ENCODE data around the gene DIRAS1. TPM values are rescaled to one million over a fixed set of nuclear protein-coding genes. Genes with fewer than 3 reads are reported as not detected.

DIRAS1 gene
- total and polyA plus RNA-seq, 2 donors (not counting 1 experiment from before 2014, with no cell fraction given) = 5.2 to 19.0 TPM

DNA sequence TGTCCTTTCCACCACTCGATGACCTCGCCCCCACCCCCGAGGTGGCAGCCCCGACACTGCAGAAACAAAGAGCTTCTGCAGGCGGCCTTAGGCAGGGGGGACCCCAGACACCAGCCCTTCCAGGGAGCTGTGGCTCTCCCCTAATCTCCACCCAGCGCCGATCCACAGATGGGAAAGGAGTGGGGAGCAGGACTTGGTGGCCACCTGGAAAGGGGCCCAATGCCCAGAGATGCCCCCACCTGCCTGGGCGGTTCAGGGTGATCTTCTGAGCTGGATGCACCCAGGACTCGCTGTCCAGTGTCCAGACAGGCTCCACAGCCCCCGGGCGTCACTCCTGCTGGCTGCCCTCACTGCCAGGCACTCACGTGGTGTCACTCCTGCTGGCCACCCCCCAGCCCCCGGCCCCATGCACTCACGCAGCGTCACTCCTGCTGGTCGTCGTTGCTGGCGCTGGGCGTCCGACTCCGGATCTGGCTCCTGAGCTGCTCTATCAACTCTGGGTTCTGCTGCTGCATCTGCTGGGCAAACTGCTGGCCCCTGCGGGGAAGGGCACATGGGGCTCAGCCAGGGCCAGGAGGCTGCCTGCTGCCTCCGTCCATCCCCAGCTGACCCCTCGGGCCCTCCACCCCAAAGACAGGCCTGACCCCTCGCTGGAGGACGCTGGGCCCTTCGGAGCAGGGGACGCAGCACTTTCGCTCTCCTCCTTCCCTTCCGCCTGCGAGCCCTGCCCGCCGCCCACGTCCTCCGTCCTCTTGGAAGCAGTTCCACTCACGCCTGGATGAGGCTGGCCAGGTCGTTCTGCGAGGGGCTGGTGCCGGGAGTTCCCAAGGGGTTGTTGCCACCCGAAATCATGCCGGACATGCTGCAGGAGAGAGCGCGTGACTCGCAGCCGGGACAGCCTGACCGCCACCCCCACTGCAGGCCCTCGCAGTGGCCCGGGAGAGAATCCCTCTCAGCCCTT lies 36.0 kb upstream of the DIRAS1 start:
- no peak for DNase-seq (ENCODE audit: low read depth in 2 of 2)
- H3K4me1 ChIP-seq (ENCODE audit: control insufficient read depth, extremely low read depth, insufficient read depth, low read length) = no peaks in the 10 kb centered on the region
- no peaks in the 10 kb centered on the region for H4K20me1 ChIP-seq (ENCODE audit: control insufficient read depth, extremely low read depth, insufficient read depth, low read length)
- H3K27ac ChIP-seq (ENCODE audit: insufficient read depth, low read length) = no peak overlapping the region
- peaks cover 28% of the 10 kb centered on the region for H3K36me3 ChIP-seq (ENCODE audit: control insufficient read depth, insufficient read depth, low read length)
- no peak overlapping the region for H3K4me3 ChIP-seq (replicated peaks in 1 of 4; ENCODE audit: control extremely low read depth in 1 of 4, insufficient read depth in 1 of 4, low read depth in 3 of 4, low read length in 4 of 4)
- no peak overlapping the region for H3K9ac ChIP-seq (ENCODE audit: insufficient read depth, low read length)
- H3K27me3 ChIP-seq (ENCODE audit: control insufficient read depth, insufficient read depth, low read length) = no peaks in the 10 kb centered on the region
- no peak overlapping the region for H2AFZ ChIP-seq (ENCODE audit: low read length)
- H3K79me2 ChIP-seq (ENCODE audit: control insufficient read depth, insufficient read depth, low read length) = no peaks in the 10 kb centered on the region
- no peak overlapping the region for H3K4me2 ChIP-seq (ENCODE audit: extremely low read depth, insufficient read depth, low read length)
- H3K9me3 ChIP-seq (ENCODE audit: control insufficient read depth, insufficient read depth, low read depth, low read length) = no peaks in the 10 kb centered on the region
- TF ChIP-seq CTCF (conservative IDR thresholded peaks at IDR 0.05 in 1 of 2, IDR thresholded peaks at IDR 0.05 in 1 of 2; ENCODE audit: low read depth in 1 of 2, low read length in 2 of 2) = no peak
- no peak for TF ChIP-seq EZH2 (IDR thresholded peaks at IDR 0.05; ENCODE audit: low read length, missing control alignments)

- Histone ChIP-seq H4K20me1 (ENCODE audit: control insufficient read depth, extremely low read depth, insufficient read depth, low read length) (no peaks in the 10 kb centered on the region), H3K27me3 (ENCODE audit: control insufficient read depth, insufficient read depth, low read length) (no peaks in the 10 kb centered on the region), H3K36me3 (ENCODE audit: control insufficient read depth, insufficient read depth, low read length) (peaks cover 28% of the 10 kb centered on the region), H3K9ac (ENCODE audit: insufficient read depth, low read length) (no peak overlapping the region), H3K9me3 (ENCODE audit: control insufficient read depth, insufficient read depth, low read depth, low read length) (no peaks in the 10 kb centered on the region), H3K79me2 (ENCODE audit: control insufficient read depth, insufficient read depth, low read length) (no peaks in the 10 kb centered on the region), H3K4me3 (replicated peaks in 1 of 4; ENCODE audit: control extremely low read depth in 1 of 4, insufficient read depth in 1 of 4, low read depth in 3 of 4, low read length in 4 of 4) (no peak overlapping the region), H2AFZ (ENCODE audit: low read length) (no peak overlapping the region), H3K27ac (ENCODE audit: insufficient read depth, low read length) (no peak overlapping the region), H3K4me1 (ENCODE audit: control insufficient read depth, extremely low read depth, insufficient read depth, low read length) (no peaks in the 10 kb centered on the region), H3K4me2 (ENCODE audit: extremely low read depth, insufficient read depth, low read length) (no peak overlapping the region)
- no peak for TF ChIP-seq CTCF (conservative IDR thresholded peaks at IDR 0.05 in 1 of 2, IDR thresholded peaks at IDR 0.05 in 1 of 2; ENCODE audit: low read depth in 1 of 2, low read length in 2 of 2)
- TF ChIP-seq EZH2 (IDR thresholded peaks at IDR 0.05; ENCODE audit: low read length, missing control alignments) = no peak
- DNase-seq (ENCODE audit: low read depth in 2 of 2) = no peak
Measured at GRCh38 chr19:2756477-2756876, 35.3 kb upstream of the DIRAS1 start.

- Histone ChIP-seq H3K36me3 (ENCODE audit: control insufficient read depth, insufficient read depth, low read length) (peaks cover 25% of the 10 kb centered on the region), H3K9ac (ENCODE audit: insufficient read depth, low read length) (no peak overlapping the region), H3K4me1 (ENCODE audit: control insufficient read depth, extremely low read depth, insufficient read depth, low read length) (no peaks in the 10 kb centered on the region), H3K4me3 (replicated peaks in 1 of 4; ENCODE audit: control extremely low read depth in 1 of 4, insufficient read depth in 1 of 4, low read depth in 3 of 4, low read length in 4 of 4) (no peak overlapping the region), H2AFZ (ENCODE audit: low read length) (no peak overlapping the region), H3K27me3 (ENCODE audit: control insufficient read depth, insufficient read depth, low read length) (no peaks in the 10 kb centered on the region), H3K79me2 (ENCODE audit: control insufficient read depth, insufficient read depth, low read length) (no peaks in the 10 kb centered on the region), H3K4me2 (ENCODE audit: extremely low read depth, insufficient read depth, low read length) (no peak overlapping the region), H3K27ac (ENCODE audit: insufficient read depth, low read length) (no peak overlapping the region), H3K9me3 (ENCODE audit: control insufficient read depth, insufficient read depth, low read depth, low read length) (no peaks in the 10 kb centered on the region), H4K20me1 (ENCODE audit: control insufficient read depth, extremely low read depth, insufficient read depth, low read length) (no peaks in the 10 kb centered on the region)
- TF ChIP-seq CTCF (conservative IDR thresholded peaks at IDR 0.05 in 1 of 2, IDR thresholded peaks at IDR 0.05 in 1 of 2; ENCODE audit: low read depth in 1 of 2, low read length in 2 of 2) (no peak), EZH2 (IDR thresholded peaks at IDR 0.05; ENCODE audit: low read length, missing control alignments) (no peak)
- DNase-seq (ENCODE audit: low read depth in 2 of 2) = no peak
Measured at GRCh38 chr19:2755811-2756210, 34.6 kb upstream of the DIRAS1 start.

All from fibroblast of lung (primary cell).